DMS53 (cell line): ENCODE data around the gene OR5I1.
"Not testable (repeated sequence)": the region's sequence is repeated elsewhere in the genome, so short reads cannot be mapped to it uniquely, and the experiment has no call there.

Experiments used
- DNase-seq: peaks from one replicate; lab custom pipeline; 2025; lab: John Stamatoyannopoulos, UW

OR5I1 gene

GRCh38 chr11:55936300-55936699, at the start of gene OR5I1:
TSS of gene OR5I1 (minus strand) at chr11:55936400. CDS start at chr11:55936400, 0 bp downstream.
- DNase-seq = no peak

- no peak for DNase-seq
These were observed 34.7 kb upstream of the OR5I1 start for GRCh38 chr11:55970935-55971334.

GRCh38 chr11:55969845-55970244, 33.6 kb upstream of the OR5I1 start, which contains the start of gene OR10AG1:
TSS of gene OR10AG1 (minus strand) at chr11:55969945. CDS start at chr11:55969907, 38 bp downstream.
- DNase-seq = no peak

GRCh38 chr11:55967914-55968313, 31.7 kb upstream of the OR5I1 start:
- no peak for DNase-seq

- no peak for DNase-seq
These were observed 30.2 kb upstream of the OR5I1 start for GRCh38 chr11:55966391-55966790.

GRCh38 chr11:55956521-55956920, 20.3 kb upstream of the OR5I1 start:
- DNase-seq = no peak

- DNase-seq = peak; percentile 17
These were observed 13.1 kb upstream of the OR5I1 start for GRCh38 chr11:55949330-55949729.

- peak; percentile 65 for DNase-seq
These were observed 6.7 kb upstream of the OR5I1 start for GRCh38 chr11:55942785-55943392.

GRCh38 chr11:55920537-55920936, 15.7 kb downstream of the OR5I1 start:
- no peak for DNase-seq

GRCh38 chr11:55914482-55914881, 21.7 kb downstream of the OR5I1 start, which contains the start of gene OR5W2:
TSS of gene OR5W2 (minus strand) at chr11:55914582. CDS start at chr11:55914582, 0 bp downstream.
- no peak for DNase-seq

GRCh38 chr11:55902308-55902707, 33.9 kb downstream of the OR5I1 start:
- DNase-seq = no peak

GRCh38 chr11:55895216-55895615, 41.0 kb downstream of the OR5I1 start:
- peak; percentile 4 for DNase-seq

- not testable (repeated sequence) for DNase-seq
These were observed 50.7 kb downstream of the OR5I1 start for GRCh38 chr11:55885481-55885880.
